Measurements from ENCODE around the gene DMRTC2.

Gene DMRTC2

GRCh38 chr19:41801031-41801430 lies 43.8 kb upstream of the DMRTC2 start:
- peak; percentile 71 for TF ChIP-seq ZIC2 (tag by site-specific recombination; IDR thresholded peaks at IDR 0.05)
- no peak for TF ChIP-seq ZNF837 (tag by site-specific recombination; IDR thresholded peaks at IDR 0.05)
- TF ChIP-seq ZNF354C (tag by site-specific recombination; IDR thresholded peaks at IDR 0.05; ENCODE audit: borderline replicate concordance, low read depth), result no peak
- TF ChIP-seq ZNF76 (tag by site-specific recombination; IDR thresholded peaks at IDR 0.05; ENCODE audit: borderline replicate concordance, low read depth), result no peak
- no peak for TF ChIP-seq ZFP69B (tag by site-specific recombination; IDR thresholded peaks at IDR 0.05)
- no peak for TF ChIP-seq ZNF133 (tag by site-specific recombination; IDR thresholded peaks at IDR 0.05)
- TF ChIP-seq ZFHX2 (tag by site-specific recombination; conservative IDR thresholded peaks at IDR 0.05), result peak; percentile 24; the same call in 1 of the 2 replicates
- no peak overlapping the region for H3K27ac ChIP-seq (ENCODE audit: extremely low read depth, low read depth, low read length)
- H3K9me3 ChIP-seq (ENCODE audit: control insufficient read depth, insufficient read depth, low read depth, low read length), result no peaks in the 10 kb centered on the region; the same call in 1 of the 2 replicates
- no peak overlapping the region for H3K4me3 ChIP-seq (ENCODE audit: low read depth, low read length)
- ChIA-PET CTCF (interaction anchor here (0.7 to 4.0 kb wide), 5 partner anchors 11 to 600 kb away, joined by 3 to 17 read pairs (median 4); no protein-coding TSS in a partner anchor), POLR2A (no interaction called here)
- no peaks in the 10 kb centered on the region for H3K36me3 ChIP-seq (ENCODE audit: control insufficient read depth in 2 of 2, insufficient read depth in 1 of 2, low read length in 2 of 2)
- H3K4me1 ChIP-seq (ENCODE audit: control insufficient read depth, insufficient read depth, low read length), result no peaks in the 10 kb centered on the region

- POLR2A ChIA-PET, result interaction anchor here (0.6 kb wide), 1 partner anchor 143 kb away, joined by 3 read pairs; no protein-coding TSS in a partner anchor
- Histone ChIP-seq H3K36me3 (ENCODE audit: control insufficient read depth in 2 of 2, insufficient read depth in 1 of 2, low read length in 2 of 2) (no peaks in the 10 kb centered on the region), H3K9me3 (ENCODE audit: control insufficient read depth, insufficient read depth, low read depth, low read length) (no peaks in the 10 kb centered on the region; the same call in 1 of the 2 replicates), H3K4me3 (ENCODE audit: low read depth, low read length) (no peak overlapping the region), H3K4me1 (ENCODE audit: control insufficient read depth, insufficient read depth, low read length) (no peaks in the 10 kb centered on the region), H3K27ac (ENCODE audit: extremely low read depth, low read depth, low read length) (no peak overlapping the region)
- CTCF ChIA-PET, result interaction anchor here (0.6 to 7.2 kb wide), 9 partner anchors 8 to 732 kb away, joined by 3 to 63 read pairs (median 8); no protein-coding TSS in a partner anchor
- TF ChIP-seq ZNF629 (tag by site-specific recombination; IDR thresholded peaks at IDR 0.05), result no peak
- TF ChIP-seq PRDM6 (tag by site-specific recombination; IDR thresholded peaks at IDR 0.05), result no peak
- TF ChIP-seq KLF17 (tag by site-specific recombination; IDR thresholded peaks at IDR 0.05), result peak; percentile 94
- peak; percentile 49; the same call in 1 of the 2 replicates for TF ChIP-seq YY2 (tag by site-specific recombination; IDR thresholded peaks at IDR 0.05)
- no peak for TF ChIP-seq ZNF140 (tag by site-specific recombination; IDR thresholded peaks at IDR 0.05)
- TF ChIP-seq MZF1 (tag by site-specific recombination; IDR thresholded peaks at IDR 0.05; ENCODE audit: borderline replicate concordance), result no peak
Observed at GRCh38 chr19:41801792-41802211, 43.0 kb upstream of the DMRTC2 start.

- TF ChIP-seq ELK4 (IDR thresholded peaks at IDR 0.05; ENCODE audit: borderline replicate concordance, low read depth, low read length), result no peak
- no peak for TF ChIP-seq ZNF677 (tag by site-specific recombination; IDR thresholded peaks at IDR 0.05)
- TF ChIP-seq ZNF48 (tag by site-specific recombination; IDR thresholded peaks at IDR 0.05), result no peak
- TF ChIP-seq ZNF610 (tag by site-specific recombination; IDR thresholded peaks at IDR 0.05; ENCODE audit: borderline replicate concordance), result no peak
- no peak for TF ChIP-seq ZNF239 (tag by site-specific recombination; IDR thresholded peaks at IDR 0.05)
- TF ChIP-seq ZNF140 (tag by site-specific recombination; IDR thresholded peaks at IDR 0.05), result no peak
- no peak for TF ChIP-seq ZNF792 (tag by site-specific recombination; IDR thresholded peaks at IDR 0.05)
- no peak for TF ChIP-seq ZNF561 (tag by site-specific recombination; IDR thresholded peaks at IDR 0.05; ENCODE audit: borderline replicate concordance)
- no peak for TF ChIP-seq ZNF658 (tag by site-specific recombination; IDR thresholded peaks at IDR 0.05)
- TF ChIP-seq ZNF211 (tag by site-specific recombination; IDR thresholded peaks at IDR 0.05; ENCODE audit: low read depth), result no peak
- TF ChIP-seq ZFP69B (tag by site-specific recombination; IDR thresholded peaks at IDR 0.05), result no peak
- no peak for TF ChIP-seq ZNF654 (tag by site-specific recombination; IDR thresholded peaks at IDR 0.05; ENCODE audit: low read depth)
- no peak for TF ChIP-seq ZNF311 (tag by site-specific recombination; IDR thresholded peaks at IDR 0.05; ENCODE audit: borderline replicate concordance)
- TF ChIP-seq ZNF600 (tag by site-specific recombination; IDR thresholded peaks at IDR 0.05), result no peak
- no peak for TF ChIP-seq ZNF391 (tag by site-specific recombination; IDR thresholded peaks at IDR 0.05; ENCODE audit: borderline replicate concordance, low read depth)
- H3K9me3 ChIP-seq (ENCODE audit: control insufficient read depth, insufficient read depth, low read depth, low read length), result no peaks in the 10 kb centered on the region; the same call in 1 of the 2 replicates
- H3K36me3 ChIP-seq (ENCODE audit: control insufficient read depth in 2 of 2, insufficient read depth in 1 of 2, low read length in 2 of 2), result no peaks in the 10 kb centered on the region
- no peak overlapping the region for H3K4me3 ChIP-seq (ENCODE audit: low read depth, low read length)
- no peaks in the 10 kb centered on the region for H3K4me1 ChIP-seq (ENCODE audit: control insufficient read depth, insufficient read depth, low read length)
- H3K27ac ChIP-seq (ENCODE audit: extremely low read depth, low read depth, low read length), result no peak overlapping the region
- POLR2A ChIA-PET, result no interaction called here
- CTCF ChIA-PET, result interaction anchor here (0.6 to 7.2 kb wide), 6 partner anchors 9 to 161 kb away, joined by 3 to 63 read pairs (median 9); no protein-coding TSS in a partner anchor
Observed at GRCh38 chr19:41802770-41803169, 42.1 kb upstream of the DMRTC2 start.
